Measurements from ENCODE around the gene YPEL5. TPM values are rescaled to one million over a fixed set of nuclear protein-coding genes. Genes with fewer than 3 reads are reported as not detected.
A peak's percentile ranks its signal among the peaks of the same experiment; 100 is the strongest.

Gene YPEL5
- total RNA-seq, 1 donor from 2014 or later: 71.5 TPM

DNA sequence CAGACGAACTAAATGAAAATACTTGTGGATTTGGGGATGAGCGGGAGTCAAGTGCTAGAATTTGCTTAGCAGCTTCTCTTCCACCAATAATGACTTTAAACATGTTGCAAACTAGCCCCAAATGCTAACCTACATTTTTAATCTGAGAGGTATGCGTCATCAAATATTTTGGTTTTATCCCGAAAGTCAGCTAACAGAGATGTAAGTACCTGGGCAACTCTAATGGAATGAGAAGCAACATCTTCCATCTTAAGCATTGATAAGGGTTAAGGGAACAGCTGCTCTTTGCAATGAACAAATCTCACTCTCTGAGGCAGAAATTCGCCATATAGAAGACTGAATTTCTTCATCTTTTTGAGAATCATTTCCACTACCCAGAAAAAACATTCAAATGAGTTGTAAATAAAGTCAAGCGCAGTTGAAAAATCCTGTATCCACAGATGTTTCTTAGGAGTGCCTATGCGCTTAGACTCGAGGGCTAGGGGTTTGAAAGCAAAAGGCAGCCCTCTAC lies 926 bp upstream of the YPEL5 start:
- DNase-seq: no peak
- Mint-ChIP-seq H3K27ac (ENCODE audit: unreplicated experiment) (peak overlapping the region; percentile 94), H3K36me3 (ENCODE audit: unreplicated experiment) (no peaks in the 10 kb centered on the region), H3K27me3 (ENCODE audit: unreplicated experiment) (peaks cover 6% of the 10 kb centered on the region), H3K9me3 (ENCODE audit: unreplicated experiment) (peaks cover 10% of the 10 kb centered on the region), H3K4me3 (ENCODE audit: unreplicated experiment) (peak overlapping the region; percentile 86), H3K4me1 (ENCODE audit: low read depth, unreplicated experiment) (peaks cover 21% of the 10 kb centered on the region)
- TF ChIP-seq CTCF (IDR thresholded peaks at IDR 0.05; ENCODE audit: partially characterized antibody, unreplicated experiment): no peak

GRCh38 chr2:30147196-30147714 lies 448 bp downstream of the YPEL5 start:
- H3K4me3 Mint-ChIP-seq (ENCODE audit: unreplicated experiment): no peak overlapping the region
- H3K27ac Mint-ChIP-seq (ENCODE audit: unreplicated experiment): no peak overlapping the region
- H3K9me3 Mint-ChIP-seq (ENCODE audit: unreplicated experiment): peaks cover 10% of the 10 kb centered on the region
- peak; percentile 49 for DNase-seq
- no peak for TF ChIP-seq CTCF (IDR thresholded peaks at IDR 0.05; ENCODE audit: partially characterized antibody, unreplicated experiment)
- no peaks in the 10 kb centered on the region for H3K36me3 Mint-ChIP-seq (ENCODE audit: unreplicated experiment)
- H3K27me3 Mint-ChIP-seq (ENCODE audit: unreplicated experiment): peaks cover 6% of the 10 kb centered on the region
- H3K4me1 Mint-ChIP-seq (ENCODE audit: low read depth, unreplicated experiment): peaks cover 23% of the 10 kb centered on the region

DNA sequence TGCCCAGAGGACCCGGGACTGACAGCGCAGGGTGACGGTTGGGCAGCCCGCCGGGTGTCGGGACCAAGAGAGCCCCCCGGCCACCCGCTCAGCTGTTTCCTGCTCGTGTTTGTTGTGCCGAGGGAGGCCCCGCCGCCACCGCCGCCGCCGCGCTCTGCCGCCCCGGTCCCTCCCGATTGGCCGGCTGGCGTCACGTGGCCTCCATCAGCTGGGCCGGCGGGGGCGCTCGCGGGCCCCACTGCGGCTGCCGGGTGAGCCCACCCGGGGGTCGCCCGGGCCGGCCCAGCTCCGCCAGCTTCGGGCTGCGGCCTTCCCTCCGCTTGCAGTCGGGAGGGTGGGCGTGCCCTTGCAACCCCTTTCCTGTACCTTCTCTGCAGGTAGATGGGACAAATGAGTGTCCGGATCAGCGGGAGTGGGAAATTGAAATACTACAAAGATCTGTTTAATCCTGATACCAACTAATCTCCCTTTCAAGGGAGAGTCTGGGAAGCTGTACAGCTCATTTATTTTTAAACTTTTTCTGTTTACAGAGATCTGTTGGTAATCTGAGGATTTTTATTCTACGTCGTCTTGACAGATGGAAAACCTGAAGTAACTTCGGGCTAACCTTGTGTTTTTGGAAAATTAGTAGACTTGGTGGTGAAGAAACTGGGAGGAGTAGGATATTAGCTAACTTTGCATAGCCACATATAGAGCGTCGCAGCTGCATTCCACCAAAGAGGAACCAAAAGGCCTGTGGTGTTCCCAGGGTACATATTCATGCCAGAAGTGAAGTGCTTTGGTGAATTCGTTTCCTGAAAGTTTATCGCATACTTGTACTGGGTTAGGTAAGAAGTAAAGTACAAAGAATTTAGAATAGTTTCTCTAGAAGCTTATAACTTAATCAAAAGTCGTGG lies 1.2 kb downstream of the YPEL5 start:
- Mint-ChIP-seq H3K27ac (ENCODE audit: unreplicated experiment) (peak overlapping the region; percentile 92), H3K27me3 (ENCODE audit: unreplicated experiment) (peaks cover 6% of the 10 kb centered on the region), H3K4me3 (ENCODE audit: unreplicated experiment) (peak overlapping the region; percentile 95), H3K4me1 (ENCODE audit: low read depth, unreplicated experiment) (peaks cover 23% of the 10 kb centered on the region), H3K9me3 (ENCODE audit: unreplicated experiment) (peaks cover 10% of the 10 kb centered on the region), H3K36me3 (ENCODE audit: unreplicated experiment) (no peaks in the 10 kb centered on the region)
- peak; percentile 42 for TF ChIP-seq CTCF (IDR thresholded peaks at IDR 0.05; ENCODE audit: partially characterized antibody, unreplicated experiment)
- peak; percentile 93 for DNase-seq

DNA sequence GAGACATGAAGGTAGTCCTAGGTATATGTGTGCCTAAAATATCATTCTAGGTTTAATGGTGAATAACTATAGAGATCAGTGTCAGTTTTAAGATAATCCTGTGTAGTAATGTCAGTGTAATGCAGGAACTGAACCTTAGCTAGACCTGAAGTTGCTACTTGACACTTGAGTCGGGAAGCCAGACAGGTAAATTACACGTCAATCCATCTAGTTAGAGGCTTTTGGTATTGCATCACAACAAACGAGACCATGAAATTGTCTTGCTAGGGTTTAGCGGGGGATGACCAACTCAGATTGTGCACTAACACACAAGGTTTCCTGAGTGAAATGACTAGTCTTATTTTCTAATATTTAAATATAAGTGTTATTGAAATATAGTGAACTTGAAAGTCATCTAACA lies 2.0 kb downstream of the YPEL5 start:
- DNase-seq: no peak
- Mint-ChIP-seq H3K27me3 (ENCODE audit: unreplicated experiment) (peaks cover 6% of the 10 kb centered on the region), H3K4me3 (ENCODE audit: unreplicated experiment) (peak overlapping the region; percentile 55), H3K27ac (ENCODE audit: unreplicated experiment) (no peak overlapping the region), H3K9me3 (ENCODE audit: unreplicated experiment) (peaks cover 10% of the 10 kb centered on the region), H3K4me1 (ENCODE audit: low read depth, unreplicated experiment) (peaks cover 23% of the 10 kb centered on the region), H3K36me3 (ENCODE audit: unreplicated experiment) (no peaks in the 10 kb centered on the region)
- TF ChIP-seq CTCF (IDR thresholded peaks at IDR 0.05; ENCODE audit: partially characterized antibody, unreplicated experiment): no peak

DNA sequence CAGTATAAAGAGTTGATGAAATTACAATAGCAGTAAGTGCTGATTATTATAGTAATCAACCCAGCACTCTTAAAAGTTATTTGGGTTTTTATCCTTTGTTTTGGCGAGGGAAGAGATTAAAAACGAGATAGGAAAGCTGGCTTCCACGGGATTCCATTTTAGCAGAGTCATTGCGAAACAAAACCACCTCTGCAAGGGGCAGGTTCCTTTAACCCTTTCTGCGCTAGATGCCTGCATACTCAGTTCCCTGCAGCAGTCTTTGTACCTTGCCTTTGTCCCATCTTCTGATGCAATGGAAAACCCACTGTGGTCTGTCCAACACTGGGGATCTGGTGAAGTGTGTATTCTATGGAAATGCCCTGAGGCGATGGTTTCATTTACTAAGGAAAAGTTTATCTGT lies 2.7 kb downstream of the YPEL5 start:
- Mint-ChIP-seq H3K27me3 (ENCODE audit: unreplicated experiment) (peaks cover 6% of the 10 kb centered on the region), H3K36me3 (ENCODE audit: unreplicated experiment) (no peaks in the 10 kb centered on the region)

More for the DNA sequence above, 2.7 kb downstream of the YPEL5 start:
- peak overlapping the region; percentile 52 for H3K27ac Mint-ChIP-seq (ENCODE audit: unreplicated experiment)
- peaks cover 23% of the 10 kb centered on the region for H3K4me1 Mint-ChIP-seq (ENCODE audit: low read depth, unreplicated experiment)
- peaks cover 10% of the 10 kb centered on the region for H3K9me3 Mint-ChIP-seq (ENCODE audit: unreplicated experiment)
- TF ChIP-seq CTCF (IDR thresholded peaks at IDR 0.05; ENCODE audit: partially characterized antibody, unreplicated experiment): no peak
- no peak for DNase-seq
- peak overlapping the region; percentile 42 for H3K4me3 Mint-ChIP-seq (ENCODE audit: unreplicated experiment)

All from glutamatergic neuron (in vitro differentiated cells).